T-helper 2 cell (primary cell): ENCODE measurements around the gene PPIP5K1.
"Not testable (repeated sequence)": the region's sequence is repeated elsewhere in the genome, so short reads cannot be mapped to it uniquely, and the experiment has no call there.

ENCODE experiments used
- DNase-seq, 5 experiments: peaks; one replicate each; pipeline versions ENCODE4 v3.0.0 to v3.0.0-alpha.2; 2012 to 2022

Gene PPIP5K1

GRCh38 chr15:43544266-43544665, 45.7 kb downstream of the PPIP5K1 start:
- no peak for DNase-seq

- no peak for DNase-seq
These were observed 48.2 kb downstream of the PPIP5K1 start for GRCh38 chr15:43541785-43542184.

- no peak for DNase-seq
These were observed 51.9 kb downstream of the PPIP5K1 start for GRCh38 chr15:43538091-43538490.

- no peak for DNase-seq
These were observed 55.1 kb downstream of the PPIP5K1 start for GRCh38 chr15:43534897-43535296.

GRCh38 chr15:43532826-43533225, 57.2 kb downstream of the PPIP5K1 start:
- not testable (repeated sequence) for DNase-seq

- DNase-seq: no peak
These were observed 58.9 kb downstream of the PPIP5K1 start for GRCh38 chr15:43531018-43531670.

GRCh38 chr15:43529587-43530345, 60.2 kb downstream of the PPIP5K1 start:
- DNase-seq: no peak

- no peak for DNase-seq
These were observed 60.9 kb downstream of the PPIP5K1 start for GRCh38 chr15:43529141-43529540.

GRCh38 chr15:43528542-43529007, 61.4 kb downstream of the PPIP5K1 start:
- no peak for DNase-seq

GRCh38 chr15:43527802-43528541, 62.0 kb downstream of the PPIP5K1 start:
- no peak for DNase-seq

- DNase-seq: no peak
These were observed 62.8 kb downstream of the PPIP5K1 start for GRCh38 chr15:43527016-43527801.

GRCh38 chr15:43526261-43526930, 63.6 kb downstream of the PPIP5K1 start:
- DNase-seq: no peak

- DNase-seq: no peak
These were observed 64.9 kb downstream of the PPIP5K1 start for GRCh38 chr15:43525131-43525530.

GRCh38 chr15:43524254-43524845, 65.7 kb downstream of the PPIP5K1 start:
- DNase-seq: no peak

- DNase-seq: no peak
These were observed 66.4 kb downstream of the PPIP5K1 start for GRCh38 chr15:43523646-43524045.

- no peak for DNase-seq
These were observed 67.8 kb downstream of the PPIP5K1 start for GRCh38 chr15:43522247-43522646.

- no peak for DNase-seq
These were observed 68.6 kb downstream of the PPIP5K1 start for GRCh38 chr15:43521419-43521818.

- no peak for DNase-seq
These were observed 69.9 kb downstream of the PPIP5K1 start for GRCh38 chr15:43520138-43520537.

- DNase-seq: no peak
These were observed 70.8 kb downstream of the PPIP5K1 start for GRCh38 chr15:43519196-43519595.

GRCh38 chr15:43518197-43518761, 71.7 kb downstream of the PPIP5K1 start:
- peak in 1 of 5 experiments; percentile 34 for DNase-seq
